NCI-H1417 (cell line): ENCODE measurements around the gene DIS3L2.
"Not testable (repeated sequence)": the region's sequence is repeated elsewhere in the genome, so short reads cannot be mapped to it uniquely, and the experiment has no call there.

Experiments used
- DNase-seq, 3 experiments: peaks; one replicate each; lab custom pipeline; 2025; lab: John Stamatoyannopoulos, UW

The DIS3L2 gene

DNA sequence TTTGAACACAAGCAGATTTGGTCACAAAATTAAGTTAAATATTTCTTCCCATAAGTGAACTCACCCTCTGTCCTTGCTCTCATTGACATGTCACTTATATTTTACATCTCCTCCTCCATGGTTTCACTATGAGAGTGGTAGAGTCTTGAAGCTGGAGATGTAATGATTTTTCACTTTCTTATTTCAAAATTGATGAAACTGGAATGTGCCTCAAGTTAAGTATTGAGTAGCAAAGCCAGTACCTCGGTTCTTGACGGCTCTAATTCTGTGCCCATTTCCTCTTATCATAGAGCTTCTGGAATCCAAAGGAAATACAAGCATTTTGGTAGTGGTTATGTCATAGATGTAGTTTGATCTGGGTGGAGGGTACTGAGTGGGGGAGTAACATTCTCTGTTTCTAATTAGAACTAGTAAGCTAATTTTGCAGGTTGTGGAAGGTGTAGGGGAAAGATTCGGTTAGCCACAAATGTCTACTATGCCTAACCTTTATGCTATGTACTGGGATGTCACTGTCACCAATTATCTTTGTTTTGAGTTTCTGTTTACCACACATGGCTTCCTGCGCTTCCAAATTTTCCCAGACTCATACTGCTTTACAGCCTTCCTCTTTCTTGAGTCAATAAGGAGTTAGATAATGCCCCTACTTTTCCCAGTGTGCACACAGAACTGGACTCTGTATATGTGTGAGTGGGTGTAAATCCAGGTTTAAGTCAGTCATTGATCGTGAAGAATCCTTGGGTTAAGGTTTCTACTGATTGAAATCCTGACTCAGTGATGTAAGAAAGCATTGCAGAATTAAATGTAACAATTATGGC is 96.8 kb downstream of the DIS3L2 start:
- DNase-seq, result no peak

DNA sequence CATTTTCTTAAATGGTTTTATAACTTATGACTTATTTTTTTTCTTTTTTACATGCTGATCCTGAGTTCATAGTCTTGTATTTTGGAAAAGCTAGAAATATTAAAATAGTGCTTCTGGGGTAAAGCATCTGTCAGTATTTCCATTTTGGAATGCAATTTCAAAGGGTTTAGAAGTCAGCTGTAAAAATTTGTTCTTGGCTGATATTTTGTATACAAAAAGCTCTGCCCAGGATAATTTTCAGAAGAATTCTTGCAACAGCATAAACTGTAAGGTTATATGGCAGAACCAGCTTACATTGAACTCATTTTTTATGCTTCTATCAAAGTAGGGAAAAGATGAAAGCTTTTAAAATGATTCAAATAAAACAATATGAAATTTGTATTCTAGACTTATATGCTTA is 97.4 kb downstream of the DIS3L2 start:
- DNase-seq, result no peak

DNA sequence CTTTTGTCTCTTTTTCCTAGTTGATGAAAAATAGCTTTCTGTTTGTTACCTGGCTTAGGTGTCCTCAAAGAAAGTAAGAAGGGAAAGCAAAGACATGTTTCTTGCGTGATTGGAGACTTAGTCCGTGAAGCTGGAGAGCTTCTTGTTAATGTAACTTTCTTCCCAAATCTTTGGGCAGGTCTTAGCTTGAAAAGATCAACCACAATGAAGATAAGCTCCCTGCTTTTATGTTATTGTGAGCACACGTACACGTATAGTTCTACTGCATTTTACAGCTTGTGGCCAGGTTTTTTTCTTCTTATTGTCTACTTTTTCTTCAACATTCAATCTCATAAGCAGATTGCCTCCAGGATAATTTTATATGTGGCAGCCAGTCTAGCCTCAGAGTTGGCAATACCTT is 99.8 kb downstream of the DIS3L2 start:
- DNase-seq, result no peak

DNA sequence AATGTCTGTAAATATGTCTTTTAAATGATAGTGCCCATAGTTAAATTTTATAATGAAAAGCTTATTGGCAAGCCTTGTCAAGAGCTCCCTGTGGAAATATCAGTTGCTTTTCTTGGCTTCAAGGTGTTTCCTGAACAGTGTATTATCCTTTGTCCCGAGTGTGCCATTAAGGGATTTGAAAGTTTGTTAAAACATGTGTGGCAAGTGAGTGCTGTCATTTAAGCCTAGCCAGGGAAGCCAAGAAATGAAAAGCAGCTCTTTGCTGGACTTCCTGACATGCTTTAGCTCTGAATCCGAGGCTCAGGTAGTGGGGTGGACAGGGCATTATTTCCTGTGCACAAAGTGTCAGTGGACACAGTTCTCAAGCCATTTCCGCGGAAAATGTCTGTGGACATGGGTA is 111.5 kb downstream of the DIS3L2 start:
- no peak for DNase-seq

DNA sequence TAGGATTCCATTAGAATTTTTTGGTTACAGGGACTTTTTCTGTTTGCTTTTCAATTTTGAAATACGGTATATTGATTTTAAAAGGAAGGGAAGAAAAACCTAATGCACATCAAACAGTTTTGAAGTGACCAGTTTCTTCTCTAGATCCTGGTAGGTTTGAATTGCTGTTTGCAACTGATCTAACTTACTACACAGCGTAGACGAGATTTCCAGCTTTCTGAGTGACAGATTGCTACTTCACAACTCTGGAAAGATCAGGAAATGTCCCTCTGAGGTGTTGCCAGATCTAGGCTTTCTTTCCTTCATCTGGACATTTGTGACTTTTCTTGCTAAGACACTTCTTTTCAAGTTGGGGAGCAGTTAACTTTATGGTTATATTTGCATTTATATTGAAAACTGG is 112.2 kb downstream of the DIS3L2 start:
- DNase-seq, result no peak

DNA sequence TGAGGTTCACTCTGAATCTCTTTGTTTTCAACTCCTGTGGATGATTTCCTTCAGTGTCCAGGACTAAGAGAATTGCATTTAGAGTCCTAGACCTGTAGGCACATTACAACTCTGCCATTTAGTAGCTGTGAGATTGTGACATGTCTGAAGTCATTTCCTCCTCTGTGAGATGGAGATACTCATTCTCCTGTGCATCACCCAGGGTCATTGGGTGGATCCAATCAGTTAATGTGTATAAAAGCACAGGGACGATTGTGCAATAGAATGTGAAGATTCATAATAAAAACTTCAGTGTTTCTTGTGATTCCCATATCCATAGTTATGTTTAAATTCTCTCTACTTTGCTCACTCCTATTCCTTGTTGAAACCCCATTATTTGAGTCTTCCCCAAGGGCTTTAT is 113.6 kb downstream of the DIS3L2 start:
- DNase-seq, result no peak

DNA sequence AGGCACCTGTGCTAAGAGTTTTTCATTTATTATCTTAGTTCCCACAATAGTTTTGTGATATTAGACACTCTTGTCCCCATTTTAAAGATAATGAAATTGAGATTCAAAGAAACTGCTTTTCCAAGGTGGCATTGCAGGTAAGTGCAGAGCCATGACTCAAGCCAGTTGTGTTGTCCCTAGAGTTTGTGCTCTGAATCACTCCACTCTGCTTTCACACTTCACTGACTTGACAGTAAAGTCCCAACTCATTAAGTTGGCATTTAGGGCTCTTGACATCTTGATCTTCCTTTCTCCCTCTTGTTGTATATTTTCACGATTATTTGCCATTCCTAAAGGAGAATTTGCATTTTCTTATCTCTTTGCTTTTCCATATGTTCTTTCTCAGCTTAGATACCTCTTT is 114.3 kb downstream of the DIS3L2 start:
- DNase-seq, result no peak

DNA sequence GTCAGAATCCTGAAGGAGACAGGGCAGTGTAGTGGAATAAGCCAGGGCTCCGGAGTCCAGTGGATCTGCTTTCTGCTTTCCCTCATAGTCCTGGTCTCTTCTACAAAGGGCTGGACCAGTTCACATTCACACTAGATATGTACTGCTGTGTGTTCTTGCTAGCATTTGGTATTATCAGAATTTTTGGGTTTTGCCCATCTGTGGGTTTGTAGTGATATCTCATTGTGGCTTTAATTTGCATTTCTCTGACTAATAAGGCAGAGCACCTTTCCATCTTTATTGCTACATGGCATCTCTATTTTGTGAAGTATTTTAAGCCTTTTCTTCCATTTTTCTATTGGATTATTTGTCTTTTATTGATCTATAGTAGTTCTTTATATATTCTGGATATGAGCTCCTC is 114.8 kb downstream of the DIS3L2 start:
- no peak for DNase-seq

DNA sequence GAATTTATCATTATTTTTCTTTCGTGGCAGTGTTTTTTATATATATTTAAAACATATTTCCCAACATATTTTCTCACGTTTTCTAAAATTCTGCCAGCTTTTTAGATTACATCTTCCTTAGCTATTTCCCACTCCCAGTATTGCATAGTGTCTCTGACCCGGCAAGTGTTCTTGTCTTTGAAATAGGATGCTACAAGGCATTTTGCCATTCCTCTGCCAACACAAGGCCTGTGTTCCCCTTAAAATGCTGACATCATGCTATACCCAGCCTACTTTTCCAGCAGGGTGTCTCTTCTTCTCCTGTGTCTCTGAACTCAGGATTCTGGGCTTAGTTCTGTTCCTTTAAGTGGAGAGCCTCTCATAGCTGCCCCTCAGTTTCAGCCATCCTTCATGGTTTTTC is 115.2 kb downstream of the DIS3L2 start:
- DNase-seq, result no peak

DNA sequence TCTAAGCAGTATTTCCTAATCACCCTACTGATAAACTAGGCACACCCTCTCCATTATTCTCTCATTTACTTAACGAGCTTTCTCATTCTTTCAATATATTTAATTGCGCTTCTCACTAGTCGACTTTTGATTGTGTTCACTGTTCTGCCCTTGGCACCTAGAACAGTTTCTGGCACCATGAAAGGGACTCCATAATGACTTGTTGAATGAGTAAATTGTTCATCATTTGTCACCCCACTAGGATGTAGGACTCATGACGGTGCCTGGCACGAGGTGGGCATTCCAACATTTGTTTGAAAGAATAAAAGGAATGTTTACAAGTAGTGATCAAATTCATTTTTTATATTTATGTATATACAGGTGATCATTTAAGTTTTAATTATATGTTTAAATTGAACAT is 123.7 kb downstream of the DIS3L2 start:
- peak in 2 of 3 experiments; percentile 2 to 62 for DNase-seq

DNA sequence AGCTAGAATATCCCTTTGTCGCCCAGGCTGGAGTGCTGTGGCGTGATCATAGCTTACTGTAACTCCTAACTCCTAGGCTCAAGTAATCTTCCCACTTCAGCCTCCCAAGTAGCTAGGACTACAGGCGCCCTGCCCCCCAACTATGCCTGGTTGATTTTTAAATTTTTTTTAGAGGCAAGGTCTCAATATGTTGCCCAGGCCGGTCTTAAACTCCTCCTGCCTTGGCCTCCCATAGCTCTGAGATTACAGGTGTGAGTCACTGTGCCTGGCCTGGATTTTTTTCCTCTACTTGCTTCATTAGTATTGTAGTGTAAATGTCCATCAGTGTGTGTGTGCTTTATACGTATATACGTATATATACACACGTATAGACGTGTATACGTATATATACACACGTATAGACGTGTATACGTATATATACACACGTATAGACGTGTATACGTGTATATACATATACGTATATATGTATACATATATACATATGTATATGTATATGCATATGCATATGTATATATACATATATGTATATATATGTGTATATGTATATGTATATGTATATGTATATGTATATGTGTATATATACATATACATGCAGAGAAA is 124.4 kb downstream of the DIS3L2 start:
- no peak for DNase-seq

DNA sequence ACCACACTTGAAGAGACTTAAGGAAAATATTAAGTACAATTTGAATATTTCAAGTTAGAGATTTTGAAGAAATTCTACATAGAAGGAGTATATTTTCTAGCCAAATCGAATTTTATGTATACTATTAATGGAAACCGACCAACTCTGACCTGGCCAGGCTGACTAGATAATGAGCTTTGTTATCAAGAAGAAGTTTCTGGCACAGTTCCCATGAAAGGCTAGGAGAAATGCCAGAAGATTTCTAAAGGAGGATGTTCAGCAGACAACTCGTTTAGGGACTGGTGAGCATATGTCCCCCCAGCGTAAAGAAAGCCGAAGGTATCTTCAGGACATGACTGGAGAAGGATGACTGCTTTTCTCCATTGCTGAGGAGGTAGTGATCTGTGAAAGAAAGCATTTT is 127.3 kb downstream of the DIS3L2 start:
- no peak for DNase-seq

DNA sequence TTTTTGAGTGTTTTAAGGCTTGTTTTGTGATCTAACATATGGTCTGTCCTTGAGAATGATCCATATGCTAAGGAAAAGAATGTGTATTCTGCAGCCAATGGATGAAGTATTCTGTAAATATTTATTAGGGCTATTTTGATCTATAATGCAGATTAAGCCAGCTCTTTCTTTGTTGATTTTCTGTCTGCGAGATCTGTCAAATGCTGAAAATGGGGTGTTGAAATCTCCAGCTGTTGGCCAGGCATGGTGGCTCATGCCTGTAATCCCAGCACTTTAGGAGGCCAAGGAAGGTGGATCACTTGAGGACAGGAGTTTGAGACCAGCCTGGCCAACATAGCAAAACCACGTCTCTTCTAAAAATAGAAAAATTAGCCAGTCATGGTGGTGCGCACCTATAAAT is 132.7 kb downstream of the DIS3L2 start:
- no peak for DNase-seq

DNA sequence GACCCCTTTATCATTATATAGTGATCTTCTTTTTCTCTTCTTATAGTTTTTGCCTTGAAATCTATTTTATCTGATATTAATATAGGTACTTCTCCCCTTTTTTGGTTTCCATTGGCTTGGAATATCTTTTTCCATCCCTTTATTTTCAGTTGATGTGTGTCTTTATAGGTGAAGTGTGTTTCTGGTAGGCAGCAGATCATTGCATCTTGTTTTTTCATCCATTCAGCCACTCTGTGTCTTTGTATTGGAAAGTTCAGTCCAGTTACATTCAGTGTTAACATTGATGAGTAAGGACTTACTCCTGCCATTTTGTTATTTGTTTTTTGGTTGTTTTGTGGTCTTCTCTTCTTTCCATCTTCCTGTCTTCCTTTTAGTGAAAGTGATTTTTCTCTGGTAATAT is 133.4 kb downstream of the DIS3L2 start:
- no peak for DNase-seq

DNA sequence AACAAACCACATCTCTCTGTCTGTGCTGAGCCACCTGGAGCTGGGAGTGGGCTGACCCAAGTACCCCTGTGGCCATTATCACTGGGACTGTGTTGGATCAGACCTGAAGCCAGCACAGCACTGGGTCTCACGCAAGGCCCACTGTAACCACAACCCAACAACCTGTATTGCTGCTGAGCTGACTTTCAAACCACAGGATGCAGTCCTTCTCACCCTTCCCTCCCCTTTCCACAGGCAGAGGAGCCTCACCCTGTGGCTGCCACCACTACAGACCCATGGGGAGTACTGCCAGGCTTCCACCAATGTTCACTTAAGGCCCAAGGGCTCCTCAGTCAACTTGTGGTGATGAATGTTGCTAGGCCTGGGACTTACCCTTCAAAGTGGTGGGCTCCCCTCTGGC is 135.7 kb downstream of the DIS3L2 start:
- DNase-seq, result no peak

DNA sequence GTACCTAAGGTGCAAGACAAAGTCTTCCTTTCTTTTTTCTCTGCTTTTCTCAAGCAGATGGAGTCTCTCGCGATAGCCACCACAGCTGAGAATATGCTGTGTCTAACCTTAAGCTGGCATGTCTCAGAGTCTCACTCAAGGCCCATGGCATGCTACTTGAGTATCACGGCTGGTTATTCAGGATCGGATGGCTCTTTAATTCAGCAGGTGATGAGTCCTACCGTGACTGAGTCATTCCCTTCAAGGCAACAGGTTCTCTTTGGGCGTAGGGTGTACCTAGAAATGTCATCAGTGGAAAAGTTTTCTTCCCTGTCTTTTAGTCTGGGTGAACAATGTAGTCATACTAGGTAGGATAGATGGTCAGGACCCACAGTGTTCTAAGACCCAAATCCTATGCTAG is 136.2 kb downstream of the DIS3L2 start:
- DNase-seq, result no peak

DNA sequence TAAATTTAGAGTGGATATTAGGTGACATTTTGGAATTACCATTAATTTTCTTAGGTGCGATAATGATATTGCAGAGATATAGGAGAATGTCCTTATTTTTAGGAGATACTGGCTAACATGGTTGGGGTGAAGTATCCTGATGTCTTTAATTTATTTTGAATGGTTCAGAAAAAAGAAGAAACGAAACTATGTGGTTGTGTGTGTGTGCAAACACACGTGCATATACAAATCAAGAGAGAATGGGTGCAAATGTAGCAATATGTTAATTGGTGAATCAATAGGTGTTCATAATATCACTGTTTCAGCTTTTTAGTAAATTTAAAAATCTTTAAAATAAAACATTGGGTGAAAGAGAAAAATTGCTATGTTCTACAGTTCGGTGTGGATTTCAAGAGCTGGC is 140.9 kb downstream of the DIS3L2 start:
- DNase-seq, result no peak

DNA sequence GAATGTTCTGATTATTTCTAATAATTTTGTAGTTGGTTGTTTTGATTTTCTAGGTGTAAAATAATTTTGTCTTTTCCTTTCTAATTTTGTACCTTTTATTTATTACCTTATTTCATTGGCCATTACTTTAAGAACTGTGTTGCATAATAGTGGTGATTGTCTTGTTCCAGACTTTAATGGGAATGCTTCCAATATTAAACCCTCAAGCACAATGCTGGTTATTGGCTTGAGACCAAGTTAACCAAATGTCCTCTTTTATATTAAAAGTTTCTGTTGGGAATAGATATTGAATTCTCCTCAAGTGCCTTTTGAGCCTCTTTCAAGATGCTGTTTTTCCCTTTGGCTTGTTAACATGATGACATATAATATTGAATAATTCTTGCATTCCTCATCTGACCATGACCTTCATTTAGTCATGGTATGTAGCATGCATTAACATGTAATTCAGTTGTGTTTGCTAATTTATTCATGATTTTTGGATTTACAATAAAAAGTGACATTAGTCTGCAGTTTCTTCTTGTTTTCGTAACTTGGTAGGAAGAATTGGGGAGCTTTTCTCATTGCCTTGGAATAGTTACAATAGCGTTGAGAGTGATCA is 141.7 kb downstream of the DIS3L2 start:
- no peak for DNase-seq

DNA sequence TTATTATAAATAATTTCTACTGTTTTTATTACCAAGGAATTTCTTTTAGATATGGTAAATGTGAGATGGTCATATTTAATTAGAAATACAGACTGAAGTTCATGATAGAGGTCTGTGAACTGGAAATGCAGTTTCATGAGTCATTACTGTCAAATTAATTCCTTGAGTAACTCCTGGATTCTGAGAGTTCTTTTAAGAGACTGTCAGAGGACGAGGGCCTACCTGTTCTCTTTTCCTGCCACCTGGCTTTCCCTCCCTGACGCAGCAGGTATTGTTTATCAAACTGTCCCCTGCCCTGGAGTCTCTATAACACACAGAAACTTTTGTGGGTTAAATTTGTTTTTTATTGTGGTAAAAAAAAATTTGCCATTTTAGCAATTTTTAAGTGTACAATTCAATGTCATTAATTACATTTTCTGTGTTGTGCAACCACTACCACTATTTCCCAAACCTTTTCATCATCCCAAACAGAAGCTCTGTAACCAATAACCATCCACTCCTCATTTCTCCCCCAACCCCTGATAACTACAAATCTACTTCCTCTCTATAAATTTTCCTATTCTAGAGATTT is 142.6 kb downstream of the DIS3L2 start:
- DNase-seq, result no peak

DNA sequence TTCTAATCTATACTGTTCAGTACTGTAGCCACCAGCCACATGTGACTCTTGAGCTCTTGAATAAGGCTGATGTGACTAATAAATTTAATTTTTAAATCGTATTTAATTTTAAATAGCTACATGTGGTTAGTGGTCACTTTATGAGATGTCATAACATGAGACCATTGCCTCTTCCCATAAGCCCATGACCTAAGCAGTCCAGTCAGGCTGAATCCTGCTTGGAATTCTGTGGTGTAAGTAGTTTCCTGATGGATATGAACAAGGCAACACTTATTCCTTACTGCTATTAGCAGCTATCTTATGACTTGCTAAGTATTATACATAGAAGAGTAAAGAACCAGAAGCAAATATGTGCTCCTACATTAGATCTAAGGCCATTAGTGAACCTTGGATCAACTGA is 150.0 kb downstream of the DIS3L2 start:
- DNase-seq, result no peak

DNA sequence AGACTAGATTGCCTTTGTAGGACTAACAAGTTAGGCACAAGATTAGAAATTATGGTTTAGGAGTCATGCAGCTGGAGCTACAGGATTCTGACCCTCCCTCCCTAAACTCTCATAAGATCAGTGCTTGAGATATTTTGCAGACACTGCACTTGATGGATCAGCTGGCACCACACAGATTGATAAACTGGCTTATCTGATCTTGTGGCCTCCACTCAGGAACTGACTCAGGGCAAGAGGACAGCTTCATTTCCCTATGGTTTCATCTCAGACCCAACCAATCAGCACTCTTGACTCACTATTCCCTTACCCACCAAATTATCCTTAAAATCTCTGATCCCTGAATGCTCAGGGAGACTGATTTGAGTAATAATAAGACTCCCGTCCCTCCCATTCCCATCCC is 152.3 kb downstream of the DIS3L2 start:
- DNase-seq, result no peak

DNA sequence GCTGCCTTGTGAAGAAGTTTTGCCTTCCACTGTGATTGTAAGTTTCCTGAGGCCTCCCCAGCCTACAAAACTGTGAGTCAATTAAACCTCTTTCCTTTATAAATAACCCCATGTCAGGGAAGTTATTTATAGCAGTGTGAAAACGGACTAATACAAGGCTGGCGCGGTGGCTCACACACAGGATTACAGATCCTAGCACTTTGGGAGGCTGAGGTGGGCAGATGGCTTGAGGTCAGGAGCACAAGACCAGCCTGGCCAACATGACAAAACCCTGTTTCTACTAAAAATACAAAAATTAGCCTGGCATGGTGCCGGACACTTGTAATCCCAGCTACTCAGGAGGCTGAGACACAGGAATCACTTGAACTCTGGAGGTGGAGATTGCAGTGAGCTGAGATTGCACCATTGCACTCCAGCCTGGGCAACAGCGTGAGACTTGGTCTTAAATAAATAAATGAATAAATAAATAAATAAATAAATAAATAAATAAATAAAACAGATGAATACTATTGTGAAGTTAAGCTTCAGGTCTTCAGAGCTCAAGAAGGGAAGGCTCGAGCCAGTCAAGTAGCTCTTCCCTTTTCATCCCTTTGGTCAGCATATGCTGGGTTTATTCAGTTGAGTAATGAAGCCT is 154.3 kb downstream of the DIS3L2 start:
- not testable (repeated sequence) for DNase-seq

DNA sequence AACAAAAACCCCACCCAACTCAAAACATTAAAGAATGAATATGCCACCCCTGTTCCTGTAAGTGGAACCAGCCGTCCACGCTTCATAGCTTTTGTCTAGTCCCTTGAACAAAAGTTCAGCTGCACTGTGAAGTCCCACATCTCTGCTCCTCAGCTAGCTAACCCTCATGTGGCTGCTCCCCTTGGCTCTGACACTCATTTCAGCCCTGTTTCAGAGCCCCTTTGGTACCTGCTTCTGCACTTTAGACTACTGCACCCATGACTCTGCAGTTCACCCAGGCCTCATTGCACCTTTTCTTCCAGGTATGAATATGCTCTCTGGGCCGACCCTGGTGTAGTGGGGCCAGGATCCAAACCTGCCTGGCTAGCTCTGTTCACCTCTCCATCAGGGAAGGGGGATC is 155.3 kb downstream of the DIS3L2 start:
- DNase-seq, result no peak
